Measurements from ENCODE around the gene TRPM5.

The TRPM5 gene

GRCh38 chr11:2401436-2401984 lies 42.8 kb downstream of the TRPM5 start:
- no peak for DNase-seq

GRCh38 chr11:2400762-2401435 lies 43.4 kb downstream of the TRPM5 start:
- DNase-seq, result no peak

- DNase-seq, result peak; percentile 98 to 99
These were observed 44.1 kb downstream of the TRPM5 start, which contains the start of gene TSSC4 for GRCh38 chr11:2400069-2400761. TSSC4 (plus strand) TSS chr11:2400750; CDS start chr11:2402634, 1,884 bp downstream.

GRCh38 chr11:2399488-2400068 lies 44.7 kb downstream of the TRPM5 start:
- DNase-seq, result peak in 1 of 2 experiments; percentile 53

- DNase-seq, result no peak
These were observed 45.5 kb downstream of the TRPM5 start for GRCh38 chr11:2398664-2399355.

GRCh38 chr11:2397005-2397404 lies 47.3 kb downstream of the TRPM5 start:
- DNase-seq, result no peak

- DNase-seq, result no peak
These were observed 47.8 kb downstream of the TRPM5 start for GRCh38 chr11:2396471-2396870.

GRCh38 chr11:2395856-2396255 lies 48.5 kb downstream of the TRPM5 start:
- DNase-seq, result no peak

GRCh38 chr11:2395211-2395730 lies 49.0 kb downstream of the TRPM5 start:
- DNase-seq, result no peak

GRCh38 chr11:2394818-2395105 lies 49.6 kb downstream of the TRPM5 start:
- no peak for DNase-seq

All from activated T-cell treated with anti-CD3 and anti-CD28 coated beads, Interleukin-2, amount 50 U/mL, for 48 hours (primary cell).